ENCODE data around the gene RAD1.
A peak's percentile ranks its signal among the peaks of the same experiment; 100 is the strongest.

Gene RAD1

GRCh38 chr5:34915856-34916192 lies 520 bp upstream of the RAD1 start:
- no peak for DNase-seq

GRCh38 chr5:34914671-34915138 lies 599 bp downstream of the RAD1 start:
- DNase-seq = peak; percentile 61

GRCh38 chr5:34913072-34913471 lies 2.2 kb downstream of the RAD1 start:
- no peak for DNase-seq

GRCh38 chr5:34905564-34905963 lies 9.7 kb downstream of the RAD1 start:
- DNase-seq = no peak

GRCh38 chr5:34903260-34903659 lies 12.0 kb downstream of the RAD1 start:
- DNase-seq = no peak

GRCh38 chr5:34900652-34901051 lies 14.7 kb downstream of the RAD1 start:
- no peak for DNase-seq

GRCh38 chr5:34899066-34899465 lies 16.2 kb downstream of the RAD1 start:
- peak; percentile 70 for DNase-seq

GRCh38 chr5:34898258-34898895 lies 16.9 kb downstream of the RAD1 start:
- DNase-seq = peak; percentile 77

GRCh38 chr5:34897646-34898045 lies 17.7 kb downstream of the RAD1 start:
- DNase-seq = no peak

GRCh38 chr5:34895641-34896419 lies 19.5 kb downstream of the RAD1 start:
- DNase-seq = no peak

- no peak for DNase-seq
Measured at GRCh38 chr5:34894716-34895115, 20.6 kb downstream of the RAD1 start.

- no peak for DNase-seq
Measured at GRCh38 chr5:34892414-34892813, 22.9 kb downstream of the RAD1 start.

- no peak for DNase-seq
Measured at GRCh38 chr5:34891981-34892380, 23.3 kb downstream of the RAD1 start.

- no peak for DNase-seq
Measured at GRCh38 chr5:34889394-34889793, 25.9 kb downstream of the RAD1 start.

- no peak for DNase-seq
Measured at GRCh38 chr5:34886392-34887119, 28.7 kb downstream of the RAD1 start.

GRCh38 chr5:34881246-34881645 lies 34.1 kb downstream of the RAD1 start:
- no peak for DNase-seq

- no peak for DNase-seq
Measured at GRCh38 chr5:34876275-34876674, 39.0 kb downstream of the RAD1 start.

- no peak for DNase-seq
Measured at GRCh38 chr5:34870382-34870781, 44.9 kb downstream of the RAD1 start.

- DNase-seq = no peak
Measured at GRCh38 chr5:34869256-34869655, 46.0 kb downstream of the RAD1 start.

GRCh38 chr5:34868791-34869190 lies 46.5 kb downstream of the RAD1 start:
- DNase-seq = no peak

- DNase-seq = no peak
Measured at GRCh38 chr5:34867660-34868059, 47.6 kb downstream of the RAD1 start.

- DNase-seq = peak; percentile 83
Measured at GRCh38 chr5:34866989-34867471, 48.3 kb downstream of the RAD1 start.

- DNase-seq = no peak
Measured at GRCh38 chr5:34865091-34865490, 50.2 kb downstream of the RAD1 start.

- no peak for DNase-seq
Measured at GRCh38 chr5:34863946-34864345, 51.4 kb downstream of the RAD1 start.

Data from islet precursor cell (in vitro differentiated cells).